Measurements from ENCODE around the gene GDPD5.

GDPD5 gene

GRCh38 chr11:75435571-75435925, 90.2 kb downstream of the GDPD5 start:
- no peak for TF ChIP-seq CTCF (IDR thresholded peaks at IDR 0.05)

GRCh38 chr11:75434886-75435570, 90.7 kb downstream of the GDPD5 start:
- TF ChIP-seq CTCF (IDR thresholded peaks at IDR 0.05) = no peak

- no peak for TF ChIP-seq CTCF (IDR thresholded peaks at IDR 0.05)
Measured at GRCh38 chr11:75434051-75434450, 91.7 kb downstream of the GDPD5 start.

GRCh38 chr11:75433443-75433842, 92.3 kb downstream of the GDPD5 start:
- no peak for TF ChIP-seq CTCF (IDR thresholded peaks at IDR 0.05)

GRCh38 chr11:75432911-75433321, 92.8 kb downstream of the GDPD5 start, which contains the start of gene KLHL35:
TSS of gene KLHL35 (minus strand) at chr11:75433203. CDS start at chr11:75430629, 2,574 bp downstream.
- TF ChIP-seq CTCF (IDR thresholded peaks at IDR 0.05) = no peak

- TF ChIP-seq CTCF (IDR thresholded peaks at IDR 0.05) = no peak
Measured at GRCh38 chr11:75431533-75432525, 93.9 kb downstream of the GDPD5 start.

- TF ChIP-seq CTCF (IDR thresholded peaks at IDR 0.05) = no peak
Measured at GRCh38 chr11:75430714-75431532, 94.8 kb downstream of the GDPD5 start.
